ENCODE measurements around the gene GLUD1.
A peak's percentile ranks its signal among the peaks of the same experiment; 100 is the strongest.
"Not testable (repeated sequence)": the region's sequence is repeated elsewhere in the genome, so short reads cannot be mapped to it uniquely, and the experiment has no call there.

GLUD1 gene

DNA sequence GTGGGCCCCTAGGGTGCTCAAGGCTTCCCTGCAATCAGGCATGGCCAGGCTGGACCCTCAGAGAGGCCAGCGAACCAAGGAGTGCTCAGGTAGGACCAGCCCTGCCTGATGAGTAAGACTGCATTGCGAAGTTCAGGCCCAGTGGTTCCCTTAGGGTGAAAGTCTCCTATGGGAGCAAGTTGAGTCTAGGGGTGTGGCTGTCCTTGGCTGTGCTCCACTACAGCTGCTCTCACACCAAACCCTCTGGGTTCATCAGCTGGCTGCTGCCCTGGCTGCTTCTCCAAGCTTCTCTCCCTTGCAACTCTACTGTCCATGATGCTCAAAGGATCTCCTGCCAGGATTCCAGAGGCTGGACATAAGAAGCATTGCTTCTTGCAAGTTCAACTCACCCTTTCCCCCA is 55.9 kb downstream of the GLUD1 start:
- DNase-seq = peak; percentile 34

DNA sequence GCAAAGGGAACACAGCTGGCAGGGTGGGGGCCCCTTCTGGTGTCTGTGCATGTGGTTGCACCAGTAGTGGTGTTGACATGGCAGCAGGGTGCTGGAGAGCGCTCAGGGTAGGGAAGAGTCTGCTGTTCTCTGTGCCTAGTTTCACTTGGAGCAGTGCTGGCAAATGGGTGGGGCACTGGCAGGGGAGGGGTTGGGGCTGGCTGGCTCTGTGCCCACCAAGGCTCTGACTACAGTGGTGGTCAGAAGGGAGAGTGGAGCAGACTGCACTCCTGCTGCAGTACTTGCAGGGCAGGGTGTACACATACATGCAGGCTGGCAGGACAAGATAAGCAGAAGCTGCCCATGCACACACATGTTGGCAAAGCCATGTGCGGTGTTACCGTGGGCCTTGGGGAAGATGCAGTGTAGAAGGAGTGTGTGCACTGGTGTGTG is 56.3 kb downstream of the GLUD1 start:
- DNase-seq = no peak

DNA sequence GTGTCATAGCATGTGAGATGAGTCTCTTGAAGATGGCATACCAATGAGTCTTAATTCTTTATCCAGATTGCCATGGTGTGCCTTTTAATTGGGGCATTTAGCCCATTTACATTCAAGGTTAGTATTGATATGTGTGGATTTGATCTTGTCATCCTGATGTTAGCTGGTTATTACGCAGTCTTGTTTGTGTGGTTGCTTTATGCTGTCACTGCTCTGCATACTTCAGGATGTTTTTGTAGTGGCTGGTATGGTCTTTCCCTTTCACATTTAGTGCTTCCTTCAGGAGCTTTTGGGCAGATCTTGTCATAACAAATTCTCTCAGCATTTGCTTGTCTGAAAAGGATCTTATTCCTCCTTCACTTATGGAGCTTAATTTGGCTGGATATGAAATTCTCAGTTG is 58.0 kb downstream of the GLUD1 start:
- no peak for DNase-seq

DNA sequence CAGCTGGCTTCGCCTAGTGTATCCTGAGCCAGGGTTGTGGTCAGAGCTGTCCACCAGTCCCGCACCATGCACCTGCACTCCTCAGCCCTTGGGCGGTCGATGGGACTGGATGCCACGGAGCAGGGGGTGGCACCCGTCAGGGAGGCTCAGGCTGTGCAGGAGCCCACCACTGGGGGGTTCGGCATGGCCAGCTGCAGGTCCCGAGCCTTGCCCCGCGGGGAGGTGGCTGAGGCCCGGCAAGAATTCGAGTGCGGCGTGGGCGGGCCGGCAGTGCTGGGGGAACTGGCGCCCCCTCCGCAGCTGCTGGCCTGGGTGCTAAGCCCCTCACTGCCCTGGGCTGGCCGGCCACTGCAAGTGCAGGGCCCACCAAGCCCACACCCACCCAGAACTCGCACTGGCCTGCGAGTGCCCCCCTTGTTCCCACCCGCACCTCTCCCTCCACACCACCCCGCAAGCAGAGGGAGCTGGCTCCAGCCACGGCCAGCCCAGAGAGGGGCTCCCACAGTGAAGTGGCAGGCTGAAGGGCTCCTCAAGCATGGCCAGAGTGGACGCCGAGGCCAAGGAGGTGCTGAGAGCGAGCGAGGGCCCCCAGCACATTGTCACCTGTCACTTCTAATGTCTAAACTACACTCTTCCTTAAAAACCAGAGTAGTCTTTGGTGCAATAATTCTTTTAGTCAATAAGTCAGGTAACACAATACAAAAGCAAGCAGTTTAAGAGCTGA is 63.6 kb downstream of the GLUD1 start:
- DNase-seq = no peak

DNA sequence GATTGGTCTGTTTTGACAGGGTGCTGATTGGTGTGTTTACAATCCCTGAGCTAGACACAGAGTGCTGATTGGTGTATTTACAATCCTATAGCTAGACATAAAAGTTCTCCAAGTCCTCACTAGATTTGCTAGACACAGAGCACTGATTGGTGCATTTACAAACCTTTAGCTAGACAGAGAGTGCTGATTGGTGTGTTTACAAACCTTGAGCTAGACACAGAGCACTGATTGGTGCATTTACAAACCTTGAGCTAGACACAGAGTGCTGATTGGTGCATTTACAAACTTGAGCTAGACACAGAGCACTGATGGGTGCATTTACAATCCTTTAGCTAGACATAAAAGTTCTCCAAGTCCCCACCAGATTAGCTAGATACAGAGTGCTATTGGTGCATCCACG is 64.2 kb downstream of the GLUD1 start:
- DNase-seq = not testable (repeated sequence)

DNA sequence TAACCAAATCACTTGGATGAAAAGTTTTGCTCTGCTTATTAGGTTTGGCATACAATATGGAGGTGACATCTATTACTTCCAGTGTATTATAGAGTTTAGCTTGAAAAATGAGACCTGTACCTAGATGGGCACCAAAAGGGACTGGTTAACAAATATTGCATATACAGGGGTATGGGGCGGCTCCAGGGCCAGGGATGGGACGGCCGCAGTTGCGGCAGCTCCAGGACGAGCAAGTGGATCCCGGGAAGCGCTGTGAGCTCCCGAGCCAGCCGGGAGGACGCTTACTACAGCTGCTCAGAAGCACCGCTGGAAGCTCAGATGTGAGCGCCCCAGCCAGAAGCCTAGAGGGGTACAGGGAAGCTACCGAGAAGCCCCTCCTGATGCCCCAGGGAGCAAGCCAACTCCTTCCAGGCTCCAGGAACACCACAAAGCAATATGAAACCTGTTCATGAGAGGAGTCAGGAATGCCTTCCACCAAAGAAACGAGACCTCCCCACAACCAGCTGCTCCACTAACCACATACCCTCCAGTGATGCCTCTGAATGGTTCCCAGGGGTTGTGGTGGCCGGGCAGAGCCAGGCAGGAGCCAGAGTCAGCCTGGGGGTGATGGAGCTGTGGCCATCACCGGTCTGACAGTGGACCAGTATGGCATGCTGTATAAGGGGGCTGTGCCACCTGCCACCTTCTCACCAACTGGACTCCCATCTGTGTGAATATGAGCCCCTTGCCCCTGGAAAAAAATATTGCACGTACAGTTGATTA is 67.7 kb downstream of the GLUD1 start:
- DNase-seq = not testable (repeated sequence)

DNA sequence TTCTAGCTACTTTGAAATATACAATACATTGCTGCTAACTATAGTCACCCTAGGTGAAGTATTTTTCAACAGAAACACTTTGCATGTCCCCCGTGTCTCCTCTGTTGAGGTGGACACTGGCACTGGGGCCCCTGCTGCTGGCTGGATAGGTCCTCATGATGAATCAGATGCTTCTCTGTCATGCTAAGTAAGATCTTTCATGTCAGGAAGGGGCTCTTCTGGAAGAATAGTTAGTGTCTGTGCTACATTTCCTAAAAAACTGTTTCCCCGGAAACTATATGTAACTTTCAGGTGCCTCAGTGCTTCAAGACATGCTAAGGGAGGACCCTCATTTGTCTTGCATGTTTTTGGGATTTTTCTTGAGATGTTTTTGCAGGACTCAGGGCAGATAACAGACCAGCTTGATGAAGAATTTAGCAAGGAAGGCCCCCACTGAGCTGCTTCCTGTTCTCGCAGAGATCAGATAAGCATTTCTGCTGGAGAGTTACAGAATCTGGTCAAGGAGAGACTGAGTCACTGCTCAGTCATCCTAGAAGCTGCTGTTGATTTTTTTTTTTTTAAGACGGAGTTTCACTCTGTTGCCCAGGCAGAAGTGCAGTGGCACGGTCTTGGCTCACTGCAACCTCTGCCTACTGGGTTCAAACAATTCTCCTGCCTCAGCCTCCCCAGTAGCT is 69.2 kb downstream of the GLUD1 start:
- peak; percentile 83 for DNase-seq

DNA sequence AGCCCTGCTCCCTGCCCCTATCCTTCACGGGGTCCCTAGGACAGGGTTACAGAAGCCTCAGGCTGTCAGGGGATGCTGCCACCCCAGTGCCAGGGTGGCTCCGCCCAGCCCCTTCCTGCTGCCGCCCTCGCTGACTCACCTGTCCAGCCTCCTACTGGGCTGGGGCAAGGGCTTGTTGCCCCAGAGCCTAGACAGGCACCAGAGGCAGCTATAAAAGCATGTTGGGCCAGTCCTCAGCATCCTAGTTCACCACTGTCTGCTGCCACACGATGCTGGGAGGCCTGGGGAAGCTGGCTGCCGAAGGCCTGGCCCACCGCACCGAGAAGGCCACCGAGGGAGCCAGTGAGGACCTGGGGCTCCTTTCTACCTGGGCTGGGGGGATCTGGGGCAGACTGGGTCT is 74.6 kb downstream of the GLUD1 start, which contains the start of gene FAM25A:
Gene FAM25A (plus strand): TSS at position 239 of the 400 bp plus-strand sequence. CDS start 31 bp downstream, at position 270.
- not testable (repeated sequence) for DNase-seq

DNA sequence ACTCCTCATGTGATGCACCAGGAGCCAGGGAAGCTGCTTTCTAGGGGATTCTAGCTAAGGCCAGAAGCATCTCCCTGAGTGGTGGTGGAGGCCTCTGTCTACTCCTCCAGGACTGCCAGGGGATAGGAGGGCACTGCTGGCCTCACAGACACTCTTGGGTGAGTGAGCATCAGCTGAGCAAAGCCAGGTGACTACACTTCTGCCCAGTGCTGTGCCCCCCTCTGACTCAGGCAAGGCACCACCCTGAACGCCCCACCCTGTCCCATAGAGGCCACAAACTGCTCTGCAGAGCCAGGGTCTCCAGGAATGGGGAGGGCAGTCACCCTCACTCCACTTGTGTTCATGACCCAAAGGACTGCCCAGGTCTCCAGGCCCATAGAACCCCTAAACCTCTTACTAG is 75.1 kb downstream of the GLUD1 start:
- DNase-seq = not testable (repeated sequence)

DNA sequence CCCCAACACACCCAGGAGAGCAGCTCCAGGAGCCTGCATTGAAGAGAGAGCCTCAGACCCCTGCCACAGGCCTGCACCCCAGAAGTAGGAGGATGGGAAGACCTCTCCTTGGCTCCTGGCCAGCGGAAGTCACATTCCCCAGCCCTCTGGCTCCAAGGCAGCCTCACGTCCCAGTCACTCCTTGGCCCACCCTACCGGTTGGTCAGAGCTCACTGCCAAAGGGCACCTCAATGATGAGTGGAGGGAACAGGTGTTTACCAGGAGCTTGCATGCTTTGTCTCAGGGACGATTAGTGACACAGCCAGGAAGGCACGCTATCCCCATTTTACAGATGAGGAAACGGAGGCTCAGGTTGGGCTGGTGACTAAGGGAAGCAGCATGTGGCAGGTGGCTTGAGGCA is 75.6 kb downstream of the GLUD1 start:
- DNase-seq = not testable (repeated sequence)

DNA sequence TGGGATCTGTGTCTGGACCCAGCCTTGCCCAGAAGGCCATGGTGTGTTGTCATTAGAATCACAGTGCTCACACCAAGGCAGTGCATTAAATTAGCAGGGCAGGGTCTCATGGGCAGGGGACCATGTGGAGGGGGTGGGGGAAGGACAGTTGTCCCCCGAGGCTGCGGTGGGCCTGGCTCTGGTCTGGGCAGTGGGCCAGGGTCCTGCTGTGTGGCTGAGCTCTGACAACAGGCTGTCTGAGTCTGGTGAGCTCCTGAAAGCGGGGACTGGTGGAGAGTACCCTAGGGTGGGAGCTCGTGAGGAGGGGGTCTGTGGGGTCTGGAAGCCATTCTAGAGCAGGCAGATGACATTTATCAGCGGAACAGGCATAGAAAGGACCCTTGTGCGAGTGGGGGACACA is 76.5 kb downstream of the GLUD1 start:
- not testable (repeated sequence) for DNase-seq

DNA sequence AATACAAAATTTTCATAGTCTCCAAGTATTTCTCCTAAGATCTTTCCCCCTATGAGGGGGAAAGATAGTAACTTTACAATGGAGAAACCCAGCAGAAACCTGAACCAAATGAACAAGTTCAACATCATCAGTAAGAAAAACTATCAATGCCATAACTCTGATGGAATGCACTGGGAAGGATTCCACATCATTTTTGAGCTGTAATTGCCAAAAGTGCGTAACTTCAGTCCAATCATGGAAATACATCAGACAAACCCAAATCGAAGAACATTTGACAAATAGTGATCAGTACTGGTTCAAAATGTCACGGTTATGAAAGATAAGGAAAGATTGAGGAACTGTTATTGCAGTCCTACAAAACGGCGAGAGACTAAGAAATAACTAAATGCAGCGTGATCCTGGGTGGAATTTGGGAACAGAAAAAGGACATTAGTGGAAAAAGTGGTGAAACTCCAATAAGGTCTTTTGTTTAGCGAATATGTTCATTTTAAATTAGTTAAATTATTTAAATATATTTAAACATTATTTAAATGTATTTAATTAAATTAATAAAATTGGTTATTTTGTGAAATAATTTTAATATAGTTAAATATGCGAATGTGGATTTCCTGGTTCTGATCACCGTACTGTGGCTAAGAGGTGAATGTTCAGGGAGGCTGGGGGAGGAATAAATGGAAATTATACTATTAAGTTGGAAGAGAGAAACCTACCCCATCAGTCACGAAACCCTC is 79.5 kb downstream of the GLUD1 start:
- DNase-seq = not testable (repeated sequence)

DNA sequence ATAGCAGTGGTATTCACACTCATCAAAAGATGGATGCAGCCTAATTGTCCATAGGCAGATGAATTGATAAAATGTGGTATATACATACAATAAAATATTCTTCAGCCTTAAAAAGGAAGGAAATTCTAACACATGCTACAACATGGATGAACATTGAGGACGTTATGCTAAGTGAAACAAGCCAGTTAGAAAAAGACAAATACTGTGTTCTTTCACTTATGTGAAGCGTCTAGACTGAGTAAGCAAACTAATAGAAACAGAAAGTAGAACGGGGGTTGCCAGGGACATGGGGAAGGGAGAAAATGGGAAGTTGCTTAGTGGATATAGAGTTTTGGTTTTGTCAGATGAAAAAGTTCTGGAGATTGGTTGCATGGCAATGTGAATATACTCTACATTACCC is 81.1 kb downstream of the GLUD1 start:
- DNase-seq = not testable (repeated sequence)

DNA sequence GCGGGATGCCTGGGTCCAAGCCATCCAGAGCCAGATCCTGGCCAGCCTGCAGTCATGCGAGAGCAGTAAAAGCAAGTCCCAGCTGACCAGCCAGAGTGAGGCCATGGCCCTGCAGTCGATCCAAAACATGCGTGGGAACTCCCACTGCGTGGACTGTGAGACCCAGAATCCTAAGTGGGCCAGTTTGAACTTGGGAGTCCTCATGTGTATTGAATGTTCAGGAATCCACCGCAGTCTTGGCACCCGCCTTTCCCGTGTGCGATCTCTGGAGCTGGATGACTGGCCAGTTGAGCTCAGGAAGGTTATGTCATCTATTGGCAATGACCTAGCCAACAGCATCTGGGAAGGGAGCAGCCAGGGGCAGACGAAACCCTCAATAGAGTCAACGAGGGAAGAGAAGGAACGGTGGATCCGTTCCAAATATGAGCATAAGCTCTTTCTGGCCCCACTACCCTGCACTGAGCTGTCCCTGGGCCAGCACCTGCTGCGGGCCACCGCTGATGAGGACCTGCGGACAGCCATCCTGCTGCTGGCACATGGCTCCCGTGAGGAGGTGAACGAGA is 85.4 kb downstream of the GLUD1 start:
- not testable (repeated sequence) for DNase-seq

DNA sequence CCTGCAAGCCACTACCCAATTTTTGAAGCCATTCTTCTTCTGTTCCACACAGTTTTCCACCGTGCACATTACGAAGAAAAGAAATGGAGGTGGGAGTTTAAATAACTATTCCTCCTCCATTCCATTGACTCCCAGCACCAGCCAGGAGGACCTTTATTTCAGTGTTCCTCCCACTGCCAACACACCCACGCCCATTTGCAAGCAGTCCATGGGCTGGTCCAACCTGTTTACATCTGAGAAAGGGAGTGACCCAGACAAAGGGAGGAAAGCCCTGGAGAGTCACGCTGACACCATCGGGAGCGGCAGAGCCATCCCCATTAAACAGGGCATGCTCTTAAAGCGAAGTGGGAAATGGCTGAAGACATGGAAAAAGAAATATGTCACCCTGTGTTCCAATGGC is 86.3 kb downstream of the GLUD1 start:
- not testable (repeated sequence) for DNase-seq

DNA sequence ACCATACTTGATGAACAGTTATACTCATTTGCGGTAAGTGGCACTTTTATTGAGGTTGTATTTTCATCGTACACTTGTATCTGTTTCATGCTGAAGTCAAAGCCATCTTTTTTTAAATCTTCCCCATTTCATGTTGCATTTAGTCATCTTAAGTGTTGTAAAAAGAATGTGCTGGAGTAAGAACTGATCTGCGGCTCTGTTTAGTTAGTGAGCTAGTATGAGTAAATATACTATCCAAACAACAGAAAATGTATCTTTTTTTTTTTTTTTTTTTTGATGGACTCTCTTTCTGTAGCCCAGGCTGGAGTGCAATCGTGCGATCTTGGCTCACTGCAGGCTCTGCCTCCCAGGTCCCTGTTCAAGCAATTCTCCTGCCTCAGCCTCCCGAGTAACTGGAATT is 87.0 kb downstream of the GLUD1 start:
- not testable (repeated sequence) for DNase-seq

DNA sequence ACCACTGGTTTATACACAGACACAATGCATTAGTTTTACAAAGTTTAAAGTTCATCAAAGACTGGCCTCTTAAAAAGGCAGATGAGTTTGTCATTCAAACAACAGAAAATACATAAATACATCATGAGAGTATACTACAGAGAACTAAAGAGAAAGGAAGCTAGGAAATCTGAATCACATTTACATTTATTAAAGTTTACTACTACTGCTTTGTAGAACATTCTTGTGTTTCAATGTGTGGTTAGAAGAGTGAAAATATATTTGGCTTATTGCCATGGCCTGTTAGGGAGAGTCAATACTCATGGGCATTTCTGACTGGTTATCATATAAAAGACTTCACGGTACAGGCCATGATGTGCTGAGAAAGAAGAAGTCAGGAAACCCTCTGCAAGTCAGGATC is 87.5 kb downstream of the GLUD1 start:
- DNase-seq = not testable (repeated sequence)

DNA sequence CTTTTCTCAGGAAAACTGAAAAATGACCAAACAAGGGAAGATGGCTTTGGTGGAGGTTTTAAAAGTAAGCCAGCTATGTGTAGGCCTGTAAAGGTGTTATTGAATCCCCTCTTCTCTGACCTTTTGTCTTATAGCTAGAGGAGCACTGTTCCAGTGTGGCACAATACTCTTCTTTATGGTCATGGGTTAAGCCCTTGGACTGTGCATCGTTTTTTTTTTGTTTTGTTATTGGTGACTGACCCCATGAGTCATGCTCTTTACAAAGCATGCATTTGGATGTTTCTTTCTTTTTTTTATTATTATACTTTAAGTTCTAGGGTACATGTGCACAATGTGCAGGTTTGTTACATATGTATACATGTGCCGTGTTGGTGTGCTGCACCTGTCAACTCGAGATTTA is 94.2 kb downstream of the GLUD1 start:
- DNase-seq = no peak
